PC-3 (cell line): ENCODE measurements around the gene PARP1. TPM values are rescaled to one million over a fixed set of nuclear protein-coding genes. Genes with fewer than 3 reads are reported as not detected.
A peak's percentile ranks its signal among the peaks of the same experiment; 100 is the strongest.

Source experiments
- ATAC-seq: fragments of 200-7000 bp; cut with Tn5 transposase; 2 replicates; pipeline ENCODE4 v1.9.1; 2020; ENCODE audit warnings: mild to moderate bottlenecking, moderate library complexity
- BruUV-seq: library from RNA; stranded (reverse); fragments of 400-500 nt; replicated peaks from 2 replicates; lab custom pipeline; 2021; lab: Mats Ljungman, UMichigan
- CTCF ChIA-PET: fragments of 300-600 bp; sonication (Branson Sonifier 250); formaldehyde crosslinking; loops from one replicate; lab custom pipeline; 2022; ENCODE audit warnings: antibody characterized with exemption; lab: Charles Lee
- POLR2A ChIA-PET: fragments of 300-600 bp; sonication (Branson Sonifier 250); formaldehyde crosslinking; loops from one replicate; lab custom pipeline; 2022; ENCODE audit warnings: antibody characterized with exemption; ENCODE audit not compliant: unreplicated experiment; lab: Charles Lee
- DNase-seq: peaks from one replicate; pipeline ENCODE4 v3.0.0-alpha.2; 2015
- H2AFZ ChIP-seq: fragments of 300-600 bp; sonication (generic); 2 replicates; pipeline ENCODE4 v1.6.0; 2016; ENCODE audit warnings: antibody characterized with exemption, low read length
- H3F3A ChIP-seq: fragments of 300-600 bp; sonication (generic); one replicate; pipeline ENCODE4 v1.6.0; 2017; ENCODE audit warnings: antibody characterized with exemption, low read length, control low read depth, mild to moderate bottlenecking; ENCODE audit not compliant: unreplicated experiment
- H3K27ac ChIP-seq: fragments of 300-600 bp; sonication (generic); 2 replicates; pipeline ENCODE4 v1.5.1; 2016; ENCODE audit warnings: mild to moderate bottlenecking, low read length
- H3K27me3 ChIP-seq: fragments of 300-600 bp; sonication (generic); 2 replicates; pipeline ENCODE4 v1.6.1; 2016; ENCODE audit warnings: low read length, mixed read lengths
- H3K36me3 ChIP-seq: fragments of 300-600 bp; sonication (generic); 2 replicates; pipeline ENCODE4 v1.6.1; 2016; ENCODE audit warnings: low read depth, mixed run types, low read length, mixed read lengths
- H3K4me1 ChIP-seq: fragments of 300-600 bp; sonication (generic); 2 replicates; pipeline ENCODE4 v1.5.1; 2016; ENCODE audit warnings: low read length; ENCODE audit not compliant: insufficient read depth
- H3K4me2 ChIP-seq: fragments of 300-600 bp; sonication (generic); 2 replicates; pipeline ENCODE4 v1.6.0; 2016; ENCODE audit warnings: low read length
- H3K4me3 ChIP-seq: fragments of 300-600 bp; sonication (generic); 2 replicates; pipeline ENCODE4 v1.5.1; 2016; ENCODE audit warnings: mild to moderate bottlenecking, low read length, mixed read lengths
- H3K79me2 ChIP-seq: fragments of 300-600 bp; sonication (generic); 2 replicates; pipeline ENCODE4 v1.6.1; 2017; ENCODE audit warnings: low read length, mixed read lengths
- H3K9ac ChIP-seq: fragments of 300-600 bp; sonication (generic); 2 replicates; pipeline ENCODE4 v1.6.0; 2016; ENCODE audit warnings: mild to moderate bottlenecking, low read length
- H3K9me2 ChIP-seq: fragments of 300-600 bp; sonication (generic); replicated peaks from 2 replicates; pipeline ENCODE4 v1.6.1; 2016; ENCODE audit warnings: mixed run types, low read length, mixed read lengths
- H3K9me3 ChIP-seq: fragments of 300-600 bp; sonication (generic); 2 replicates; pipeline ENCODE4 v1.6.1; 2016; ENCODE audit warnings: low read length, mixed read lengths
- H4K20me1 ChIP-seq: fragments of 300-600 bp; sonication (generic); 2 replicates; pipeline ENCODE4 v1.6.1; 2016; ENCODE audit warnings: low read length, mixed read lengths
- CTCF ChIP-seq: fragments of 300-600 bp; sonication (generic); conservative IDR thresholded peaks from 2 replicates; pipeline ENCODE4 v1.5.1; 2017; ENCODE audit warnings: antibody characterized with exemption, low read depth, mild to moderate bottlenecking, low read length
- EZH2 ChIP-seq: fragments of 300-600 bp; sonication (generic); IDR thresholded peaks from one replicate; pipeline ENCODE4 v1.6.1; 2017; ENCODE audit warnings: antibody characterized with exemption, mild to moderate bottlenecking, low read length; ENCODE audit not compliant: unreplicated experiment
- EZH2phosphoT487 ChIP-seq: fragments of 300-600 bp; sonication (generic); IDR thresholded peaks from 2 replicates; pipeline ENCODE4 v1.6.1; 2018; ENCODE audit warnings: mild to moderate bottlenecking, antibody characterized with exemption, low read length, borderline replicate concordance
- intact Hi-C: fragments of 100-400 bp; cut with micrococcal nuclease; formaldehyde crosslinking; loops from 2 replicates; pipeline ENCODE4 v1.9.0; 2023
- total RNA-seq: library from RNA; depleted of rRNA; stranded (reverse); fragments of >200 nt; gene quantifications from 2 replicates; pipeline ENCODE4 v1.2.3, GENCODE V29; 2014

PARP1 gene
- total RNA-seq, 1 experiment from 2014 or later = 538 TPM

DNA sequence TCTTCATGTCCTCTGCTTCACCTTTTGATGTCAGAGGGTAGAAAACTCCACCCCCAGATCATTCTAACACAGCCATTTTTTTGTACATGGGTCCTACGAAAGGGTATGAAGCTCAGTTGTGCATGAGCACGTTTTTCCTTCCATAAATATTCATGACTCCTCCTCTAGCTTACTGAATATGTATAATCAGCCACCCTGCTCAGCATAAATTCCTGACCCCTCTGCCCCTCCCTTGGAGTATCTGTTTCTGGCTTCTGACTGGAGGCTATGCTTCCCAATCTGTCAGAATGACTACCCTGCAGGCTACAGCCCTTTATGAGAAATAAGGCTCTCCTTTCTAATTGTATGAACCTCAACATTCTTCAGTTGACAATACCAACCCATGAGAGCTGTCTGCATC, 42.8 kb upstream of the PARP1 start:
- Histone ChIP-seq H3K79me2 (no peaks in the 10 kb centered on the region), H4K20me1 (no peaks in the 10 kb centered on the region), H3K9me2 (no peaks in the 10 kb centered on the region), H3K4me3 (no peak overlapping the region), H3K36me3 (no peaks in the 10 kb centered on the region), H3K9me3 (no peaks in the 10 kb centered on the region), H3K9ac (no peak overlapping the region), H2AFZ (no peak overlapping the region), H3K27me3 (no peaks in the 10 kb centered on the region), H3K4me1 (no peaks in the 10 kb centered on the region), H3K4me2 (no peak overlapping the region), H3K27ac (no peak overlapping the region), H3F3A (no peaks in the 10 kb centered on the region)
- ChIA-PET POLR2A (no interaction called here), CTCF (no interaction called here)
- no peak for ATAC-seq
- DNase-seq = no peak
- TF ChIP-seq EZH2 = no peak
- TF ChIP-seq EZH2phosphoT487 = no peak
- TF ChIP-seq CTCF = no peak
- no TSS peak for BruUV-seq
- intact Hi-C loops = no loop called here

DNA sequence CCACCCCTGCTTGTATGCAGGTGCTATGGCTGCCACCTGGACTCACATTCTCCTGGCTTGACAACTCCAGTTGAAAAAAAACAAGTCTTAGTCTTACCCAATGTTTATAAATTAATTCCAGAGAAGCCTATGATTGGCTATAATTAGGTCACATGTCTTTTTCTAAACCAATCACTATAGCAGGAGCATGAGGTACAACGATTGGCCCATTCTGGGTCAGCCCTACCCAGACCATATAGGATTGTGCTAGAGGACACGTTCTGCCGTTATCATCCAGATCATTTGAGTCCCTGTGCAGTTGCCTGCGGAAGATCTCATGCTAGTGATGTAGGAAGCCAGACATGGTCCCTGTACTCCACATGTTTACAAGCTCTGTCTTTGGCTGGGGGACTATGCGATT, 41.9 kb upstream of the PARP1 start:
- Histone ChIP-seq H3K79me2 (no peaks in the 10 kb centered on the region), H3K9me2 (no peaks in the 10 kb centered on the region), H3K9ac (no peak overlapping the region), H3K9me3 (no peaks in the 10 kb centered on the region), H3K4me3 (no peak overlapping the region), H3K36me3 (no peaks in the 10 kb centered on the region), H4K20me1 (no peaks in the 10 kb centered on the region), H3F3A (no peaks in the 10 kb centered on the region), H2AFZ (no peak overlapping the region), H3K27me3 (no peaks in the 10 kb centered on the region), H3K4me2 (no peak overlapping the region), H3K27ac (no peak overlapping the region), H3K4me1 (no peaks in the 10 kb centered on the region)
- ChIA-PET CTCF (no interaction called here), POLR2A (no interaction called here)
- intact Hi-C loops = loop anchor here (2.0 kb wide), 1 partner anchor 29 kb away; no protein-coding TSS in a partner anchor
- TF ChIP-seq EZH2phosphoT487 = no peak
- no peak for TF ChIP-seq CTCF
- TF ChIP-seq EZH2 = no peak
- ATAC-seq (no peak), DNase-seq (no peak)
- BruUV-seq = no TSS peak

DNA sequence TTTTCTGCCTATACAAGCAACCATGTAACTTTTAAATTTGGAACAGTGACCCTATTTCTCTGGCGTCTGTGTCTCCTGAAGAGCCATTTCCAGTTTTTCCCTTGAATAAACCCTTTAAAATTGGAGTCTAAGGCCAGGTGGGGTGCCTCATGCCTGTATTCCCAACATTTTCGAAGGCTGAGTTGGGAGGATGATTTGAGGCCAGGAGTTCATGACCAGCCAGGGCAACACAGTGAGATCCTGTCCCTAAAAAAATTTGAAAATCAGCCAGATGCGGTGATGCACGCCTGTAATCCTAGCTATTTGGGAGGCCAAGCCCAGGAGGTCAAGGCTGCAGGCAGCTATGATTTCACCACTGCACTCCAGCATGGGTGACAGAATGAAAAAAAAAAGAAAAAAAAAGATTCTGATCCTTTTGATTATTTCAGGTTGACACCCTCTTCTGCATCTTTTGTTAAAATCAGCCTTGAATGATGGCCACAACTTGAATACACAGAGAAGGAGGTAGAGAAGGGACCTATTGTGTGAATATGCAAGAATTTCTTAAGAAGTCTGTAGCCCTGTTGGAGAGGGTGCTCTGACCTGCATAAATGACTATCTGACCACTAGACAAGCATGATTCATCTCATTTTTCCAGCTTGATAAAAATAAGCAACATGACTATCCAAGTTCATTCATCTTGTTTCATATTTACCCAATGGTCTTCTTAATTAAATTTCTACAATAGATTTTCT, 40.2 kb upstream of the PARP1 start:
- Histone ChIP-seq H3K9me2 (no peaks in the 10 kb centered on the region), H3K36me3 (no peaks in the 10 kb centered on the region), H3K27ac (no peak overlapping the region), H3F3A (no peaks in the 10 kb centered on the region), H3K9me3 (no peaks in the 10 kb centered on the region), H2AFZ (no peak overlapping the region), H4K20me1 (no peaks in the 10 kb centered on the region), H3K4me1 (peaks cover 8% of the 10 kb centered on the region), H3K9ac (no peak overlapping the region), H3K4me2 (no peak overlapping the region), H3K4me3 (no peak overlapping the region), H3K27me3 (no peaks in the 10 kb centered on the region), H3K79me2 (no peaks in the 10 kb centered on the region)
- ATAC-seq = peak; percentile 45
- DNase-seq = peak; percentile 72
- intact Hi-C loops = loop anchor here (2.0 kb wide), 1 partner anchor 31 kb away; no protein-coding TSS in a partner anchor
- TF ChIP-seq EZH2phosphoT487 (no peak), CTCF (no peak), EZH2 (no peak)
- ChIA-PET POLR2A (no interaction called here), CTCF (no interaction called here)
- BruUV-seq = no TSS peak
